HG03159 (cell line): ENCODE results near the gene CAPN14.
"Not testable (repeated sequence)": the region's sequence is repeated elsewhere in the genome, so short reads cannot be mapped to it uniquely, and the experiment has no call there.

Source experiments
- ATAC-seq: cut with Tn5 transposase; IDR thresholded peaks from one replicate; pipeline ENCODE4 v1.9.1; 2021; ENCODE audit warnings: mild to moderate bottlenecking, moderate library complexity; ENCODE audit not compliant: unreplicated experiment

CAPN14 gene

DNA sequence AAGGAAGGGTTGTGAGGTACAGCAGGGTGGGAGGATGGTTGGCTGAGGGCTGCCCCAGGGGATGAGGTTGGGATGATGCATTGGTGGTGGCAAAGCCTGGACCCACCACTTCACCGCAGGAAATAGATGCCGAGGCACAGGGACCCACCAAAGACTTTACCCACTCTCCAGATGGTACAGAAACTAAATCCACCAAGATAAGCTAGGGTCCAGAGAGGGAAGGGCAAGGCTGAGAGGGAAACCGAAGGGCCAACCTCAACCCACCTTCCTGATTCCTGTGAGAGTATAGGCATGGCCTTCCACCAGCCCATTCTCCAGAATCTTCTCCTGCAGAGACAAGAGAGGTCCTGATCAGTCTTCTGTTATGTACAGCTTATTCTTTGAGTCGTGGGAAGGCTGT, 18.1 kb downstream of the CAPN14 start:
- no peak for ATAC-seq

GRCh38 chr2:31197669-31198068, 19.6 kb downstream of the CAPN14 start:
- no peak for ATAC-seq

GRCh38 chr2:31197166-31197565, 20.1 kb downstream of the CAPN14 start:
- ATAC-seq: no peak

- ATAC-seq: no peak
Observed at GRCh38 chr2:31196622-31197021, 20.7 kb downstream of the CAPN14 start.

DNA sequence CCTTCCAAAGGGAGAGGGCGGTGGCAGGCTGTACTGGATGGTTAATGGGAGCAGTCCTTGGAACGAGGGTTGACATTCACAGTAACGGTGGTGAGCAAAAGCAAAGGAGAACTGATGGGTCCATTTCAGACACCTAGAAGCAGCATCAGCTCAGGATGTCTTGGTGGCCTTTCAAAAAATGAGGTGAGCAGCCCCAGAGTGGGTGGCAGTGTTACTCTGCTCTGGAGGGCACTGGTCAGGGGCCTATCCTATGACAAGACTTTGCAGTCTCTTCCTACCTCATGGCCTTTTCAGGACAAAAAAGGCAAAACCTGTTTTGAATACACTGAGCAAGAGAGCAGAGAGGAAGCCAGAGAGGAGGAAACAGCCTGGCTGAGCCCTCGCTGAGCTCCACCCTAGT, 23.5 kb downstream of the CAPN14 start:
- no peak for ATAC-seq

GRCh38 chr2:31192851-31193392, 24.4 kb downstream of the CAPN14 start:
- ATAC-seq: no peak

- no peak for ATAC-seq
Observed at GRCh38 chr2:31192396-31192795, 24.9 kb downstream of the CAPN14 start.

DNA sequence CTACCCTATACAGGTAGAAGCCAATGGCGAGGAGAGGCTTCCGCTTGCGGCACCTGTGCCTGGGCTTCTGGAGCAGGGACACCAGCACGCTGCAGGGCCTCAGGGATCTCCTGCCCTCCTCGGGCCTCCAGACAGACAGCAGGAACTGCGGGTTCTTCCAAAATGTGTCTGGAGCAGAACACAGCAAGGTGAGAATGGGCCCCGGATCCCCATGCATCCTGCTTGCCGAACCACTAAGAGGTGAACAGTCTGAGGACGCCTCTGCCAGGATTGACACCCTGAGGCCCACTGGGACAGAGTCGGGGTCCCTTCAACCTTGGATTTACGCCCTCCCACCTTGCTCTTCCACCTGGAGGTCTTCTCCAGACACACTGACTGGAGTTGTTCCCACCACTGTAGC, 25.4 kb downstream of the CAPN14 start:
- no peak for ATAC-seq

- no peak for ATAC-seq
Observed at GRCh38 chr2:31190188-31190587, 27.1 kb downstream of the CAPN14 start.

DNA sequence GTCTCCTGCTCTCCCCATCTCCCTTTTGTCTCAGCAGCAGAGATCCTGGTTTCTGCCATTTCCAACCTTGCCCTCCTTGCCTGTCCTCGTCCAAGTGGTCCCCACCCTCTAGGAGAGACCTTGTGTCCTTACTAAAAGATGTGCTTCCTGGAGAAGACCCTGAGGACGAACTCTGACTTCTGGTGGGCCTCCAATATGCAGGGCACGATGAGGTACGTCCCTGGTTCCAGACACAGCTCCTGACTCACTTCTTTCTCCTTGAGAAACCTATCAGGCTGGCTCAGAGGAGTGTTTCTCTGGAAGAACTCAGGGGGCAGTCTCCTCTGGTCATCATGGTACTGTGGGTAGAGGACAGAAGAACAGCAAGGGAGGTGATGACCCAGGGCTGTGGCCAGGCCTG, 28.2 kb downstream of the CAPN14 start:
- no peak for ATAC-seq

DNA sequence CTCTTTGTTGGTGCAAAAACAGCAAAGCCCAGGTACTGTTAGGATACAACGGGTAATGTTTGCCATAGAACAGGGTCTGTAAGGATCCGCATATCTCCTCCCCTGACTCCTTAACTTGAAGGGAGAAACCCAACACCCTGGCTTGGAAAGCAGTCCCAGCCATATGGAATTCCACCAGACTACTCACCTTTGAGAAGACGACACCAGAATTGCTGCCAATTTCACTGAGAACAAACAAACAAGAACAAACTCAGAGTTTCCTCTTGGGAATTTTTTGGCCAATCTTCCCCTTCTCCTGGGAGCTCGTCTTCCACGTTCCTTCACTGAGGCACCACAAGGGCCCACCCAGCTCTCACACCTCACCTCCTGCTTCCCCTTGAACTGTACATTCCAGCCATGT, 29.2 kb downstream of the CAPN14 start:
- no peak for ATAC-seq

DNA sequence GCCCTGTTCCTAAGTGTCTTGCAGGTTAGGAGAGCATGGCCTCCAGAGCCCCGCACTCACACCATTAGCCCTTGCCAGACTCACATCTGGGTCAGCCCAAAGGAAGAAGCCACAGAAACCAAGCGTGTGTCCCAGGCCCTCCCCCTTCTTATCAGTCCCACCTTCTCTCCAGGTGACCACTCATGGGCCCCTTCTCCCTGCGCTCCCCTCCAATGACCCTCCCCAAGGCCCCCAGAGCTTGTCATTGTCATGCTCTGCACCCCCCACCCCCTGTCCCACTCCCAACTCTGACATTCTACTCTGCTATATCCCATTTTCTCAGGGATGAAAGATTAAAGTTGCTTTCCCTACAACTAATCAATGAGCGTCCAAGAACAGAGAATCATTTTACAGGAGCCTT, 30.1 kb downstream of the CAPN14 start:
- no peak for ATAC-seq

GRCh38 chr2:31183973-31184372, 33.3 kb downstream of the CAPN14 start:
- ATAC-seq: not testable (repeated sequence)

DNA sequence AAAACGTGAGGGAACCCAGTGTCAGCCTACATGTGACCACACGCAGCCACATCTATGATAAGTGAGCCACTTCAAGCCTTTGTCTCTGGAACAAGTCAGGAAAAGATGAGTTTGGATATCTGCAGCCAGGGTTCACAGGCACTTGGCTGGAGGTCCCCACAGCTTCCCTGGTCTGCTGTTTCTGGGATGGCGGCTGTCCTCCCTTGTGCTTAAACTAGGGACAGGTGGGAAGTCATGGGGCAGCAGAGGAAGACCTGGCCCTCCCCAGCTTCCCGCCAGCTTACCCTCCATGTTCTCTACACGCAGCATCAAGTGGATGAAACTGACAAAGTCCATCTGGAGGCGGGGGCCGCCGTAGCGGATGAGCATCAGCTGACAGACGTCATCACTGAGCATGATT, 40.6 kb downstream of the CAPN14 start:
- ATAC-seq: no peak

GRCh38 chr2:31171142-31171541, 46.2 kb downstream of the CAPN14 start:
- ATAC-seq: no peak

- ATAC-seq: peak; percentile 83
Observed at GRCh38 chr2:31170071-31170698, 47.1 kb downstream of the CAPN14 start.

DNA sequence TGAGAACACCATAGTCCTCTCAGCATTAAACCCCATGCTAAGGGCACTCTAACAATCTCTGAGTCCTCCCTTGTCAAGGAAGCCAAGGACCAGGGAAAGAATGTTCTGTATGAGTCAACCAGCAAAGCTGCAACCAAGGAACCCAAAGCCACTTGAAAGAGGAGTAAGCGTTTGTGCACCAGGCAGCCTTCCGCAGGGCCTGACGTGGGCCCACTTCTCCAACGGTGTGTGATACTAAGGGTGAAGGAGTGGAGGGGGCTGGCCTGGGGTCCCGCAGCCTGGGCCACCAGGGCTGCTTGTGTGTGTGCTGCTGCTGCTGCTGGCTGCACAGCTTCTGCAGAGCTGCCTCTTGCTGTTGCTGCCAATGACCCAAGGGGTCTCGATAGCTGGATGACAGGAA, 49.0 kb downstream of the CAPN14 start:
- no peak for ATAC-seq

DNA sequence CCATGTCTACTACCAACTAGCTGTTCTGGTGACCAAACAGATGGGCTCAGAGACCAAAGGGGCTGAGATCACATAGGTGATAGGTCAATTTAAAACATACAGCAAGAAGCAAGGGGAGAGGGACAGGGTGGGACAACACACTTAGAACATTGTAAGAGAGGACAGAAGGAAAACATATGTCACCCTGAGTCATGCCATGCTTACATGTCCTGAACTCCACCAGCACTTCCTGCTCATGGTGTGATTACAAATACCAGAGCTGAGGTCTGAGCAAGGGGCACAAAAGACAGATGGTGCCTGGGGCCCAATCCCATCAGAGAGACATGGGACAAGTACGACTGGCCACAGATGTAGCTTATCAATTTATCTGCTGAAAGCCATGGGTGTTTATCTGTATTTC, 50.4 kb downstream of the CAPN14 start:
- ATAC-seq: no peak

DNA sequence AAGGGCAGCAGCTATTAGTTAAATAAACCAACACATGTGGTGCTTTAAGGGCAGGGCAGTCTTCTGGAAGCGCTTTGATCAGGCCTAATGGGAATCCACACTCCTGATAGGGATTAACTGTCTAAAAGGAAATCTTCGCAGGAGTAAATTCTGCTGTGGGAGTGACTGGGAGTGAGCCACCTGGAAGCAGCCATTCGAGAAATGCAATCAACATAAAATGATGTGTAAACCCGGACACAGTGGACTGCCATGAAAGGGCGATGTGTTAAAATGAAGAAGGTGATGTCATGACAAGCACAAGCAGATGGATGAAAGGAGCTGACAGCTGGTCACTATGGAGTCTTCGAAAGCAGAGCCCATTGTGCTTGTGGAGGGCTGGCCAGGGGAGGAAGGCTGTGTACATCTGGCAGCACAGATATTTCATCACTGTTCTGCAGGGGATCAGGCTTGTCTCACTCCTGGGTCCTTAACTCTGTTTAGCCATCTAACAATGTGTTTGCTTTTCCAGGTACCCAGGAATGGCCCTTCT, 54.2 kb downstream of the CAPN14 start:
- no peak for ATAC-seq

DNA sequence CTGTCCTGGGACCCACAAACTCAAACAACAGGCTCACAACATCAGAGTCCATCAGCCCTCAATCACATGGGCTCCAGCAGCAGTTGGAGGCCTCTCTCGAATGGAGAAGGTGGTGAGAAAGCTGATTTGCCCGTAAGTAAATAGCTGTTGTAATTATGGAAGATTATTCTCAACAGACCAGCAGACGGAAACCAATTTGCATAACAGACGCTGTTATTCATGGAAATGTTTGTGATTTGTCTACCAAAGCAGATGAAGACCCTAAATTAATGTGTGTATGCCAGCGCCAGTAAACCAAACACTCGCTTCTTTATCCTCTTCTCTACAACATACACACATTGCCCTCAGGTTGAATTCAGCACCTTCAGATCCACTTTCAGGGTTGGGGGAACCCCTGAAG, 55.7 kb downstream of the CAPN14 start:
- ATAC-seq: no peak

DNA sequence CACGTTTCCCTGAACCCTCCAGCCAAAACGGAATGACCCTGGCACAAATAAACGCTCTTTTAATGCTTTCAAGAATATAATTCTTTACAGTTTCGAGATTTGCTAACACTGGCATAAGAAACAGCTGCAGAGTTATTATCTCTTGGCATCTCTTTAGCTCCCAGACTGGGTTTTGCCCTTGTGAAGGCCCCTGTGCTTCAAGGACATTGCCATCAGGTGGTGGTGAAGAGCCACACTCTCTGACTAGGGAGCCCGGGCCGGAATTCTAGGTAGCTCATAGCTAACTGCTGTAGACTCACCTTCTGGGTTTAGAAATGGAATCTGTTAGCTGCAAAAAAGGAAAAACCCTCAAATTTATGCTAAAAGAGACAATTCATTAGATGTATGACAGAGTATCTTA, 65.8 kb downstream of the CAPN14 start:
- no peak for ATAC-seq

GRCh38 chr2:31150120-31150670, 67.1 kb downstream of the CAPN14 start:
- ATAC-seq: no peak

DNA sequence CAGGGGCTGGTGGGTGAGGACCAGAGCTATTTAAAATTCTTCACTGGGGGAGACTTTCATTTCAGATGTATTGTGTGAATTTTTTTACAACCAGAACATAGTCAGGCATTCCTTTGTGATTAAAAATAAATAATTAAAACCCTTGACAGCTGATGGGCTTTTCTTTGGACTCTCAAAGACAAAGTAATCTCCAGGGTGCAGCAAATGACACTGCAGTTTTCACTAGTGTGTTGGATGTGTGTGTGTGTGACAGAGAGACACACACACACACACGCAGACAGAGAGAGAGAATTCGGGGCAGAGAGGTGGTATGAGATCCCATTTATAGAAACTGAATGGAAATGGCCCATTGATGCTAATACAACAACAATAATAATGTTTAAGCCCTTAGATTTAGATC, 68.8 kb downstream of the CAPN14 start:
- no peak for ATAC-seq
